Measurements from ENCODE around the gene POLR2E.

POLR2E gene

DNA sequence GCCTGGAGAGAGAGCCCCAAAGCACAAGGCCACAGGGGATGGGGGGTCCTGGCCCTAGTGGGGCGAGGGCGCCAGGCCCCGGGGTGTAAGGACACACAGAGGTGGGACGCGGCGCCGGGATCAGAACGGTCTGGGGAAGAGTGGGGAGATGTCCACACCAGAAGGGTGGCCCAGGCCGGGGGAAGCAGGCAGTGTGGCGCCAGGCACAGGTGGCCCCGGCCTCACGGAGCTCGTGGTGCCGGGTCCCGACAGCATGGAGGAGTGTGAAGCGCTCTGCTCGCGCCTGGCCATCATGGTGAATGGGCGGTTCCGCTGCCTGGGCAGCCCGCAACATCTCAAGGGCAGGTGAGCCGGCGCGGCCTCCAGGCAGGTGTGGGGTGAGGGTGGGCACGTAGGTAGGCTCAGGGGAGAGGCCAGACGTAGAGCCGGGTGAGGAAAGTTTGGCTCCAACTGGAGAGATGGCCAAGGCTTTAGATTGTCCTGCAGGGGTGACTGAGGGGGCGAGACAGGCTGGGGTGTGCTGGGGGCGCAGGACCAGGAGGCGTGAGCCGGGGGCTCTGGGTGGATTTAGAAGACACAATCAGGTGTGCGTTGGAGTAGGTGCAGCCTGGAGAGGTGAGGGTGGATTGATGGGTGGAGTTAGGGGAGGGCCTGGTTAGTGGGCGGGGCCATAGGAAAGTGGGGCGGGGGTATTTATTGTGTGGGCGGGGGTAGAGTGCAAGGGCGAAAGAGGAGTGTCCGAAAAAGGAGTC is 31.1 kb downstream of the POLR2E start:
- DNase-seq (ENCODE audit: low read depth): no peak

DNA sequence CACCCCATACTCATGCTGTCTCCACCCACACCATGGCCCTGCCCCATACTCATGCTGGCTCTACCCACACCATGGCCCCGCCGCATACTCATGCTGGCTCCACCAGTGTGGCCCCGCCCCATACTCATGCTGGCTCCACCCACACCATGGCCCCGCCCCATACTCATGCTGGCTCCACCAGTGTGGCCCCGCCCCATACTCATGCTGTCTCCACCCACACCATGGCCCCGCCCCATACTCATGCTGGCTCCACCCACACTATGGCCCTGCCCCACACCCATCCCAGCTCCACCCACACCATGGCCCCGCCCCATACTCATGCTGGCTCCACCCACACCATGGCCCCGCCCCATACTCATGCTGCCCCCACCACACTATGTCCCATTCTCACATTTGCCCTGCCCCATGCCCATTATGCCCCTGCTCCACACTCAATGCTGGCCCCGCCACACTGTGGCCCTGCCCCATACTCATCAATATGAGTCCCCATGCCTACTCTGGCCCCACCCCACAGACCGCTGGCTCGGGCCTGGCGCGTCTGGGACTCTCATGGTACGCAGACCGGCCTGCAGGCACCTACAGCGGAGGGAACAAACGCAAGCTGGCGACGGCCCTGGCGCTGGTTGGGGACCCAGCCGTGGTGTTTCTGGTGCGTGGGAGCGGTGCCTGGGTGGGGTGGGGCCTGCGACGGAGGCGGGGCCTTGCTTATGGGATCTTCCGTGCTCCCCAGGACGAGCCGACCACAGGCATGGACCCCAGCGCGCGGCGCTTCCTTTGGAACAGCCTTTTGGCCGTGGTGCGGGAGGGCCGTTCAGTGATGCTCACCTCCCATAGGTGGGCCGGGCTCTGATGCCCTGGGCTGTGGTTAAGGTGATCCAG is 31.9 kb downstream of the POLR2E start:
- DNase-seq (ENCODE audit: low read depth): no peak

DNA sequence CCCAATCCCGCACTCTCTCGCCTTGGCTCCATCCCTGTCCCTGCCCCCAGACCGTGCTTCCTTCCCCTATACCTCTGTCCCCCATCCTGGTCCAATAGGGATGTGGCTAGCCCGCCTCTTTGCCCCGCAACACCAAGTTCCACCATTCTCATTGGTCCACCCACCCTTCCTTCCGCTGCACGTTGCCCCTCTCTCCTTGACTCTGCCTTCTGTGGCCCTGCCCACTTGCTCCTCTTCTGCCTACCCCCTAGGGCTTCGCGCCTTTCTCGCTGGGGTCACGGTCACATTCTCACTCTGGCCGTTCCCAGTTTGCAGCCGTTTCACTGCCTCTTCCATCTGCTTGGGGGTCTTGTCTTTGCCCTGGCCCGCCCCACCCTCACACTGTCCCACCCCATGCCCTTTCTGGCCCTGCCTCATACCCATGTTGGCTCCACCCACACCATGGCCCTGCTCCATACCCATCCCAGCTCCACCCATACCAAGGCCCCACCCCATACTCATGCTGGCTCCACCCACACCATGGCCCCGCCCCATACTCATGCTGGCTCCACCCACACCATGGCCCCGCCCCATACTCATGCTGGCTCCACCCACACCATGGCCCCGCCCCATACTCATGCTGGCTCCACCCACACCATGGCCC is 32.7 kb downstream of the POLR2E start:
- no peak for DNase-seq (ENCODE audit: low read depth)

DNA sequence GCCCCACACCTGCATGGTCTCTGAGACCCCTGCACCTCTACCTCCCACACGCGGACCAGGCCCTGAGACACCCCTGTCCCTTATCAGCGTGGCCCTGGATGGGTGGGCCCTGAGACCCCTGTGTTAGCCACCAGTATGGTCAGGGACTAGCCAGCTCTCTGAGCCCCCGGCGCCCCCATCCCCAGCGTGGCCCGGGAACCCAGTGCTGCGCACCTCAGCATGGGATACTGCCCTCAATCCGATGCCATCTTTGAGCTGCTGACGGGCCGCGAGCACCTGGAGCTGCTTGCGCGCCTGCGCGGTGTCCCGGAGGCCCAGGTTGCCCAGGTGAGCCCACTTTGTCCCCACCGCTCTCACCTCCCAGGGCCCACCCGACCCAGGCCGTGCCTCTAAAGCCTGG is 33.2 kb downstream of the POLR2E start:
- no peak for DNase-seq (ENCODE audit: low read depth)

DNA sequence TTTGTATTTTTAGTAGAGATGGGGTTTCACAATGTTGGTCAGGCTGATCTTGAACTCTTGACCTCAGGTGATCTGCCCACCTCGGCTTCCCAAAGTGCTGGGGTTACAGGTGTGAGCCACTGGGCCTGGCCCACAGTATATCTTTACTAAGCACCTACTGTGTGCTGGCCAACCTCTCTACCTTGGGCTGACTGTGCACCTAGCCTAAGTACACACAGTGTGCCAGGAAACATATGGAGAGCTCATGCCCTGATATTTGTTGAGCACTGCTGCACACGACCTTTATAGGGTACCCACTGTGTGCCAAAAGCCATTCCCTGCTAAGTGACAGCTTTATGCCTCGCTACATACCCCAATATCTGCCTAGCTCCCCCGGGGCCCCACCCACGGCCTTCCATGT is 34.5 kb downstream of the POLR2E start:
- DNase-seq (ENCODE audit: low read depth): no peak

DNA sequence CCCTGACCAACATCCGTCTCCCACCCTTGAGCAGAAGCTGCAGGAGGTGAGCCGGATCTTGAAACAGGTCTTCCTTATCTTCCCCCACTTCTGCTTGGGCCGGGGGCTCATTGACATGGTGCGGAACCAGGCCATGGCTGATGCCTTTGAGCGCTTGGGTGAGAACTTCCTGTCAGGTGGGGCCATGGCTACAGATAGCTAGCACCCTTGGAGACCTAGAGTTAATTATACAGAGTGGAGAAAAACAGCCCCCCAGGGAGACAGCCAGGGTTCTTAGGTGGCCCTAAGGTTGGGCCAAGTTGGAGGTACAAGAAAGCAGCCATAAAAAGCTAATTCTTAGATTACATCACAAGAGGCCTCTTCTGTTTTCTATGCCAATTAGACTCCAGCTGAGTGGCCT is 37.1 kb downstream of the POLR2E start:
- DNase-seq (ENCODE audit: low read depth): no peak

DNA sequence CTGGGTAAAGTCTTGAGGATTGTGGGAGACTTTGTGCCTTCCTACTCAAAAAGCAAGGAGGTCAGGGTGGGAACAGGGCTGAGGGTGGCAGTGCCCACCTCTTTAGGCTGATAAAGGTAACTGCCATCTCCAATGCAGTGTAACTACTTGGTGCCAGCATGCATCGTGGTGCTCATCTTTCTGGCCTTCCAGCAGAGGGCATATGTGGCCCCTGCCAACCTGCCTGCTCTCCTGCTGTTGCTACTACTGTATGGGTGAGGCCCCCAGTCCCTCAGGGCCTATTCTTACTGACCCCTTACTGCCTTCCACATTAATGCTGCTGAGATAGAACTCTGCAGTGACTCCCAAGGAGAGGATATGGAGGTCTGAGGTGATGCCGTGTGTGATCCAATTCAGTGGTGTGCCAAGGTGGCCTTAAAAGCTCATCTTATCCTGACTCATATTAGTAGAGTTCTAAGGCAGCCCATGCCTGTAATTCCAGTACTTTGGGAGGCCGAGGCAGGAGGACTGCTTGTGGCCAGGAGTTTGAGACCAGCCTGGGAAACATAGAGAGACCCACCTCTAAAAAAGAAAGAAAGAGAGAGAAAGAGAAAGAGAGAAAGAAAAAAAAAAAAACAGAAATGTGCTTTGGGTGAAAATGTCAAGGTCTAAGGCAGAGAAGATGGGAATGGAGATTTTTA is 37.9 kb downstream of the POLR2E start:
- no peak for DNase-seq (ENCODE audit: low read depth)

DNA sequence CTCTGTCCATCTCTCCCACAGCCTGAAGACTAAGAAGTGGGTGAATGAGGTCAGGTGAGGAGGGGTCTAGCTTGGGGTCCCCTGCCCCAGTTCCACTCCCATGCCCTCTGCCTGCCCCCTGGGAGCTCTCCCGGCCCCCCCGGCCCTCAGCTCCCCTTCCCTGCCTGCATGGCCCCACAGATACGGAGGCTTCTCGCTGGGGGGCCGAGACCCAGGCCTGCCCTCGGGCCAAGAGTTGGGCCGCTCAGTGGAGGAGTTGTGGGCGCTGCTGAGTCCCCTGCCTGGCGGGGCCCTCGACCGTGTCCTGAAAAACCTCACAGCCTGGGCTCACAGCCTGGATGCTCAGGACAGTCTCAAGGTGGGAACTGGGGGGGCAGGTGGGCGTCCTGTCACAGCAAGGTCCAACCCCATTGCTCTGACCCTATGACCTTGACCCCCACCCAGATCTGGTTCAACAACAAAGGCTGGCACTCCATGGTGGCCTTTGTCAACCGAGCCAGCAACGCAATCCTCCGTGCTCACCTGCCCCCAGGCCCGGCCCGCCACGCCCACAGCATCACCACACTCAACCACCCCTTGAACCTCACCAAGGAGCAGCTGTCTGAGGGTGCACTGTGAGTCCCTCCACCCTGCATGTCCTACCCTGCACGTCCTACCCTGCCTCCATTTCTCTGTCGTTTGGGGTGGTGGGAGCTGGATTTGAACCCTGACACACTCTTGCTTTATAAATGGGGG is 39.1 kb downstream of the POLR2E start:
- DNase-seq (ENCODE audit: low read depth): no peak

DNA sequence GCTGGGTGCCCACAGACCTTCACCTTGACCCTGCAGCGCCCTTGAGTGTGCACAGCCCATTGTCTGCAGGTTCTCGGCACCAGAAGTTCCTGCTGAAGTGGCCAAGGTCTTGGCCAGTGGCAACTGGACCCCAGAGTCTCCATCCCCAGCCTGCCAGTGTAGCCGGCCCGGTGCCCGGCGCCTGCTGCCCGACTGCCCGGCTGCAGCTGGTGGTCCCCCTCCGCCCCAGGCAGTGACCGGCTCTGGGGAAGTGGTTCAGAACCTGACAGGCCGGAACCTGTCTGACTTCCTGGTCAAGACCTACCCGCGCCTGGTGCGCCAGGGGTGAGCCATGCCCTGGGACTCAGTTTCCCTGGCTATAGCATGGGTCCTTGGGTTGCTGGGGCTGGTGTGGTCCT is 40.1 kb downstream of the POLR2E start:
- no peak for DNase-seq (ENCODE audit: low read depth)

DNA sequence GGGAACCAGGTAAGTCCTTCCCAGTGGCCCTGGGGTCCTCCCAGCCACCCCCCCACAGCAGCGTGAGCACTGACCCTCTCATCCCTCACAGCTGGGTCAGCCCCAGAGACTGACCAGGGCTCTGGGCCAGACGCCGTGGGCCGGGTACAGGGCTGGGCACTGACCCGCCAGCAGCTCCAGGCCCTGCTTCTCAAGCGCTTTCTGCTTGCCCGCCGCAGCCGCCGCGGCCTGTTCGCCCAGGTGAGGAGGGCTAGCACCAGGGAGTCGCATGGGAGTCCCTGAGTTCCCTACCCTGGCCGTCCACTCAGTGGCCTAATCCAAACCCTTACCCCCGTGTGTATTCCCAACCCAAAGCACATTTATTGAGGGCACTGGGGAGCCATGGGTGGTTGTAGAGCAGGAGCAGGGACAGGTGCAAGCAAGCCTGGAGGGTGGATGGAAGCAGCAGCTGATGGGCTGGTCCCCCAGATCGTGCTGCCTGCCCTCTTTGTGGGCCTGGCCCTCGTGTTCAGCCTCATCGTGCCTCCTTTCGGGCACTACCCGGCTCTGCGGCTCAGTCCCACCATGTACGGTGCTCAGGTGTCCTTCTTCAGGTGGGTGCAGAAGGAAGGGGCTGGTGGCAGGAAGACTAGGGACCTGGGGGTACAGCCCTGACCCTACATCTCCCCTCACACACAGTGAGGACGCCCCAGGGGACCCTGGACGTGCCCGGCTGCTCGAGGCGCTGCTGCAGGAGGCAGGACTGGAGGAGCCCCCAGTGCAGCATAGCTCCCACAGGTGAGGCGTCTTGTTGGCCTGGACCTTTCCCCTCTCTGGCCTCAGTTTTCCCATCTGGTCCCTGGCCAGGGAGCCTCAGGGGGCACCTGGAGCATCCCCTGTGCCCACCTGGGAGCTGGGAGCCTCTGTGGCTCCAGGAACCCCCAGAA is 40.8 kb downstream of the POLR2E start:
- no peak for DNase-seq (ENCODE audit: low read depth)

DNA sequence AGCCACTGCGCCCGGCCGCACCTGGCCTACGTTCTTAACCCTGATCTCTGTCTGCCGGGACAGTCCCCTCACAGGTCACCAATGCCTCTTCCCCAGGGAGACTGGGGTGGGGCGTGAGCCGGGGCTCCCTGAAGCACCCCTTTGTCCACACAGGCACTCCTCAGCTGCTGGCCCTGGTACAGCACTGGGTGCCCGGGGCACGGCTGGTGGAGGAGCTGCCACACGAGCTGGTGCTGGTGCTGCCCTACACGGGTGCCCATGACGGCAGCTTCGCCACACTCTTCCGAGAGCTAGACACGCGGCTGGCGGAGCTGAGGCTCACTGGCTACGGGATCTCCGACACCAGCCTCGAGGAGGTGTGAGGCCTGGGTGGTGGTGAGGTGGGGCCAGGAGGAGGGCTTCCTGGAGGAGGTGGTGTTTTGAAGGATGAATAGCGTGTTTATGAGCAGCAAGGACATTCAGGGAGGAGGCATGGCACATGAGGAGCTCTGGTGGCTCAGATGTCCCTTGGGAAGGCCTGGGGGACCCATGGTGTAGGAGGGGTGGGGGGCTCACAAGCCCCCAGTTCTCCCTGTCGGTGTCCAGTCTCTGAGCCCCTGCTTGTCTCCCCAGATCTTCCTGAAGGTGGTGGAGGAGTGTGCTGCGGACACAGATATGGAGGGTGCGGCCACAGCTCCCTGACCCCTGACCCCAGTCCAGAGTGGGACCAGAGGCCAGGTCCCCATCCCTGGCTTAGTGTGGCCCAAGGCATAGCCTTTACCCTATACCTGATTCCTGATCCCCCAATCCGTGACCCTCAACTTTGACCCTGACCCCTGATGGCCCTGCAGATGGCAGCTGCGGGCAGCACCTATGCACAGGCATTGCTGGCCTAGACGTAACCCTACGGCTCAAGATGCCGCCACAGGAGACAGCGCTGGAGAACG is 41.7 kb downstream of the POLR2E start:
- no peak for DNase-seq (ENCODE audit: low read depth)

DNA sequence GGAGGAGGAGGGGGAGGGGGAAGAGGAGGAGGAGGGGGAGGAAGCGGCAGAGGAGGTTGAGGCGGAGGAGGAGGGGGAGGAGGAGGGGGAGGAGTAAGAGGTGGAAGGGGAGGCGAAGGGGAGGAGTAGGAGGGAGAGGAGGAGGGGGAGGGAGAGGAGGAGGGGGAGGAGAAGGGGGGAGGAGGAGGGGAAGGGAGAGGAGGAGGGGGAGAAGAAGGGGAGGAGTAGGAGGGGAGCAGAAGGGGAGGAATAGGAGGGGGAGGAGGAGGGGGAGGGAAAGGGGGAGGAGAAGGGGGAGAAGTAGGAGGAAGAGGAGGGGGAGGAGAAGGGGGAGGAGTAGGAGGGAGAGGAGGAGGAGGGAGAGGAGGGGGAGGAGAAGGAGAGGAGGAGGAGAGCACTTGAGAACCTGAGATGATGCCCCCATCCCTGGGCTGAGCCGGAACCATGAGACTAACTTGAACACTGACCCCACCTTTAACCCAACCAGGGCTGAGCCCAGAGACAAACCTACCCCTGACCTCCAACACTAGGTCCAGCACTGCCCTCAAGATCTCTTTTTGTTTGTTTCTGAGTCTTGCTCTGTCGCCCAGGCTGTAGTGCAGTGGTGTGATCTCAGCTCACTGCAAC is 42.7 kb downstream of the POLR2E start:
- DNase-seq (ENCODE audit: low read depth): no peak

DNA sequence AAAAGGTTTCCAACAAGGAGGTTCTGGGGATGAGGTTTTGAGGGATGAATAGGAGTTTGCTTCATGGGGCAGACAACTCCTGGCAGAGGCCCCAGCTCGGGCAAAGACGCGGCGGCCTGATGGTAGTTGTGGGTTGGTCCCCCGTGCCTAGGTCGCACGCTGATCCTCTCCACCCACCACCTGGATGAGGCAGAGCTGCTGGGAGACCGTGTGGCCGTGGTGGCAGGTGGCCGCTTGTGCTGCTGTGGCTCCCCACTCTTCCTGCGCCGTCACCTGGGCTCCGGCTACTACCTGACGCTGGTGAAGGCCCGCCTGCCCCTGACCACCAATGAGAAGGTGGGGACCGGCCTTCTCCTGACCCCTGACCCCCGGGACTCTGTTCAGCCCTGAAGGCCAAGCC is 43.4 kb downstream of the POLR2E start:
- no peak for DNase-seq (ENCODE audit: low read depth)

DNA sequence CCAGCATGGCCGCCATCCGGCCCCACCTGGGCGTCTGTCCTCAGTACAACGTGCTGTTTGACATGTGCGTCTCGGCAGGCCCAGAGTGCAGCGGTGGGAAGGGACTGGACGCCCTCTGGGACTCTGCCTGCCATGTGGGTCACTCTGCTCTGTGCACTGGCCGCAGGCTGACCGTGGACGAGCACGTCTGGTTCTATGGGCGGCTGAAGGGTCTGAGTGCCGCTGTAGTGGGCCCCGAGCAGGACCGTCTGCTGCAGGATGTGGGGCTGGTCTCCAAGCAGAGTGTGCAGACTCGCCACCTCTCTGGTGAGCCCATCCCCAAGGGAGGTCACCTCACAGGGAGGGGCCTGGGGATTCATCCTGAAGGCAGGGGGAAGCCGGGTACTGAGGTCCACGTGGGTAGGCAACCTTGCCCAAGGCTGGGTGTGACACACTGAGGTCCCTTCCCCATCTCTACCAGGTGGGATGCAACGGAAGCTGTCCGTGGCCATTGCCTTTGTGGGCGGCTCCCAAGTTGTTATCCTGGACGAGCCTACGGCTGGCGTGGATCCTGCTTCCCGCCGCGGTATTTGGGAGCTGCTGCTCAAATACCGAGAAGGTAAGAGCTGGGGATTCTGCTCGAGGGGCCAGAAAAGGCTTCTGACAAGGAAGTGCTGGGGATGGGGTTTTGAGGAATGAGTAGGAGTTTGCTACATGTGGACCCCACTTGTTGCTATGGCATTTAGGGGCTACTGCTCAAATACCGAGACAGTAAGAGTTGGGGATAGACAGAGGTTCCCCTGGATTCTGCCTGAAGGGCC is 44.0 kb downstream of the POLR2E start:
- DNase-seq (ENCODE audit: low read depth): no peak

DNA sequence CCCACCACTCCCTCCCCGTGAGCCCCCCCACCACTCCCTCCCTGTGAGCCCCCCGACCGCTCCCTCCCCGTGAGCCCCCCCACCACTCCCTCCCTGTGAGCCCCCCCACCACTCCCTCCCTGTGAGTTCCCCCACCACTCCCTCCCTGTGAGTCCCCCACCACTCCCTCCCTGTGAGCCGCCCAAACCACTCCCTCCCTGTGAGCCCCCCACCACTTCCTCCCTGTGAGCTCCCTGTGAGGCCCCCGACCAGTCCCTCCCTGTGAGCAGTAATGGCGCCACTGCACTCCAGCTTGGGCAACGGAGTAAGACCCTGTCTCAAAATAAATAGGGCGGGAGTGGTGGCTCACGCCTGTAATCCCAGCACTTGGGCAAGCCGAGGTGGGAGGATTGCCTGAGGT is 45.4 kb downstream of the POLR2E start:
- no peak for DNase-seq (ENCODE audit: low read depth)

DNA sequence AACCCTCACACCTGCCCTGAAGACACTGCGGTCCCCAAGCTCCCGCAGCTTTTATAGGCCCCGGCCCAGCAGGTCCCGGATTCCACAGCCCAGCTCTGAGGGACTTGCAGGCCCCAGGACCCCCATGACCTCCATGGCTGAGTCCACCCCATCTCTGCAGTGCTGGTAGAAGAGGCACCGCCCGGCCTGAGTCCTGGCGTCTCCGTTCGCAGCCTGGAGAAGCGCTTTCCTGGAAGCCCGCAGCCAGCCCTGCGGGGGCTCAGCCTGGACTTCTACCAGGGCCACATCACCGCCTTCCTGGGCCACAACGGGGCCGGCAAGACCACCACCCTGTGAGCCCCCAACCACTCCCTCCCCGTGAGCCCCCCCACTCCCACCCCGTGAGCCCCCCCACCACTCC is 46.1 kb downstream of the POLR2E start:
- DNase-seq (ENCODE audit: low read depth): no peak

DNA sequence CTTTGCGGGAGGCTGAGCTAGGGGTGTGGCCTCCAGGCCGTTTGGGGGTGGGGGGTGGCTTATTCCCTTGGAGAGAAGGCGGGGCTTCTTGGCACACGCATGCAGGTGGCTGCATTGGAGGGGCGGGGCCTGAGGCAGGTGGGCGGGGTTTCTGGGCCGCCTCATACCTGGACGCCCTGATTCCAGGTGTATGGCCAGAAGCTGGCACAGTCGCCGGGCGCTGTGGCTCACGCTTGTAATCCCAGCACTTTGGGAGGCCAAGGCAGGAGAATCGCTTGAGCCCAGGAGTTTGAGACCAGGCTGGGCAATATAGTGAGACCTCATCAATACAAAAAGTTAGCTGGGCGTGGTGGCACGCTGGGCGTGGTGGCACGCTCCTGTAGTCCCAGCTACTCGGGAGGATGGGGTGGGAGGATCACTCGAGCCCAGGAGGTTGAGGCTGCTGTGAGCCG is 47.5 kb downstream of the POLR2E start:
- DNase-seq (ENCODE audit: low read depth): no peak

Data from CMK (cell line).